HL-60 (cell line): ENCODE data around the gene RYK.

Source experiments
- CTCF ChIP-seq: IDR thresholded peaks from one replicate; pipeline ENCODE4 v1.5.1; 2011; ENCODE audit warnings: low read length, control low read depth, inconsistent platforms; ENCODE audit not compliant: insufficient read depth
- POLR2AphosphoS5 ChIP-seq: IDR thresholded peaks from 2 replicates; pipeline ENCODE4 v1.6.1; 2012; ENCODE audit warnings: low read depth
- REST ChIP-seq: IDR thresholded peaks from 2 replicates; pipeline ENCODE4 v1.6.1; 2012; ENCODE audit warnings: low read depth; ENCODE audit not compliant: insufficient replicate concordance

- no peak for TF ChIP-seq REST
- TF ChIP-seq CTCF, result no peak
- TF ChIP-seq POLR2AphosphoS5, result no peak
Observed at GRCh38 chr3:134110963-134111362, 139.7 kb downstream of the RYK start.
